Measurements from ENCODE around the gene TFR2.

The TFR2 gene

GRCh38 chr7:100578246-100579183 lies 62.8 kb downstream of the TFR2 start:
- H3K27ac Mint-ChIP-seq, result peak overlapping the region in 1 of 2 donors; percentile 52
- H3K4me3 Mint-ChIP-seq, result no peak overlapping the region

GRCh38 chr7:100577507-100577906 lies 63.8 kb downstream of the TFR2 start:
- Mint-ChIP-seq H3K4me3 (no peak overlapping the region), H3K27ac (no peak overlapping the region), H3K27me3 (no peaks in the 10 kb centered on the region), H3K4me1 (peaks cover 31% of the 10 kb centered on the region), H3K9me3 (no peaks in the 10 kb centered on the region)
- DNase-seq, result no peak
- no peak for ATAC-seq

More at GRCh38 chr7:100578246-100579183, 62.8 kb downstream of the TFR2 start:
- ATAC-seq (no peak), DNase-seq (no peak)
- peaks cover 33% of the 10 kb centered on the region for H3K4me1 Mint-ChIP-seq
- no peaks in the 10 kb centered on the region for H3K9me3 Mint-ChIP-seq
- no peaks in the 10 kb centered on the region for H3K27me3 Mint-ChIP-seq

- Mint-ChIP-seq H3K4me1 (peaks cover 31% of the 10 kb centered on the region), H3K27me3 (no peaks in the 10 kb centered on the region), H3K27ac (no peak overlapping the region), H3K4me3 (no peak overlapping the region), H3K9me3 (no peaks in the 10 kb centered on the region)
- DNase-seq, result no peak
- ATAC-seq, result no peak
Measured at GRCh38 chr7:100577103-100577502, 64.2 kb downstream of the TFR2 start.

GRCh38 chr7:100576384-100576993 lies 64.9 kb downstream of the TFR2 start:
- no peaks in the 10 kb centered on the region for H3K27me3 Mint-ChIP-seq
- H3K27ac Mint-ChIP-seq, result peak overlapping the region in 1 of 2 donors; percentile 69
- DNase-seq (no peak), ATAC-seq (no peak)
- H3K4me3 Mint-ChIP-seq, result no peak overlapping the region
- H3K9me3 Mint-ChIP-seq, result no peaks in the 10 kb centered on the region
- peaks cover 37% of the 10 kb centered on the region for H3K4me1 Mint-ChIP-seq

GRCh38 chr7:100575746-100576383 lies 65.5 kb downstream of the TFR2 start:
- H3K27me3 Mint-ChIP-seq, result no peaks in the 10 kb centered on the region
- DNase-seq (no peak), ATAC-seq (no peak)
- no peak overlapping the region for H3K4me3 Mint-ChIP-seq
- peaks cover 43% of the 10 kb centered on the region for H3K4me1 Mint-ChIP-seq
- no peaks in the 10 kb centered on the region for H3K9me3 Mint-ChIP-seq
- peak overlapping the region in 1 of 2 donors; percentile 69 for H3K27ac Mint-ChIP-seq

- H3K27ac Mint-ChIP-seq, result peak overlapping the region in 1 of 2 donors; percentile 67
- peaks cover 49% of the 10 kb centered on the region for H3K4me1 Mint-ChIP-seq
- ATAC-seq (no peak), DNase-seq (no peak)
- H3K4me3 Mint-ChIP-seq, result no peak overlapping the region
- H3K27me3 Mint-ChIP-seq, result no peaks in the 10 kb centered on the region
- no peaks in the 10 kb centered on the region for H3K9me3 Mint-ChIP-seq
Measured at GRCh38 chr7:100575206-100575631, 66.1 kb downstream of the TFR2 start.

GRCh38 chr7:100574362-100575205 lies 66.8 kb downstream of the TFR2 start:
- no peak overlapping the region for H3K4me3 Mint-ChIP-seq
- H3K9me3 Mint-ChIP-seq, result no peaks in the 10 kb centered on the region
- H3K27me3 Mint-ChIP-seq, result no peaks in the 10 kb centered on the region
- DNase-seq, result no peak
- H3K4me1 Mint-ChIP-seq, result peaks cover 56% of the 10 kb centered on the region
- H3K27ac Mint-ChIP-seq, result peak overlapping the region; percentile 40 to 67
- ATAC-seq, result no peak

GRCh38 chr7:100573691-100574361 lies 67.5 kb downstream of the TFR2 start, which contains the start of gene SAP25:
TSS of gene SAP25 (minus strand) at chr7:100573900. CDS start at chr7:100573742, 158 bp downstream.
- ATAC-seq (peak; percentile 10), DNase-seq (no peak)
- H3K9me3 Mint-ChIP-seq, result no peaks in the 10 kb centered on the region
- H3K27ac Mint-ChIP-seq, result peak within 1 kb of the TSS in 1 of 2 donors; percentile 92
- H3K4me3 Mint-ChIP-seq, result peak within 1 kb of the TSS in 1 of 2 donors; percentile 39
- H3K4me1 Mint-ChIP-seq, result peaks cover 60% of the 10 kb centered on the region
- H3K27me3 Mint-ChIP-seq, result no peaks in the 10 kb centered on the region

- Mint-ChIP-seq H3K27ac (peak overlapping the region in 1 of 2 donors; percentile 92), H3K4me3 (peak overlapping the region in 1 of 2 donors; percentile 39), H3K27me3 (no peaks in the 10 kb centered on the region), H3K4me1 (peaks cover 65% of the 10 kb centered on the region), H3K9me3 (no peaks in the 10 kb centered on the region)
- DNase-seq (no peak), ATAC-seq (no peak)
Measured at GRCh38 chr7:100572949-100573675, 68.2 kb downstream of the TFR2 start.

- Mint-ChIP-seq H3K27me3 (no peaks in the 10 kb centered on the region), H3K4me1 (peaks cover 72% of the 10 kb centered on the region), H3K27ac (peak overlapping the region in 1 of 2 donors; percentile 96), H3K4me3 (no peak overlapping the region), H3K9me3 (no peaks in the 10 kb centered on the region)
- ATAC-seq (no peak), DNase-seq (no peak)
Measured at GRCh38 chr7:100572281-100572948, 68.9 kb downstream of the TFR2 start.

GRCh38 chr7:100571829-100572116 lies 69.6 kb downstream of the TFR2 start:
- Mint-ChIP-seq H3K27me3 (no peaks in the 10 kb centered on the region), H3K4me1 (peaks cover 79% of the 10 kb centered on the region), H3K4me3 (peak overlapping the region in 1 of 2 donors; percentile 14), H3K9me3 (no peaks in the 10 kb centered on the region), H3K27ac (peak overlapping the region in 1 of 2 donors; percentile 96)
- DNase-seq (no peak), ATAC-seq (no peak)

GRCh38 chr7:100570954-100571828 lies 70.2 kb downstream of the TFR2 start:
- ATAC-seq (no peak), DNase-seq (peak in 1 of 2 donors; percentile 30)
- Mint-ChIP-seq H3K27me3 (no peaks in the 10 kb centered on the region), H3K27ac (peak overlapping the region in 1 of 2 donors; percentile 96), H3K9me3 (no peaks in the 10 kb centered on the region), H3K4me1 (peaks cover 79% of the 10 kb centered on the region), H3K4me3 (peak overlapping the region in 1 of 2 donors; percentile 75)

All from stimulated activated naive CD8-positive, alpha-beta T cell treated with anti-CD3 and anti-CD28 coated beads, Interleukin-15, amount 100 ng/mL, for 72 hours (primary cell).